Adrenal gland (tissue), 12 donors: ENCODE results near the gene TOX3. TPM values are rescaled to one million over a fixed set of nuclear protein-coding genes. Genes with fewer than 3 reads are reported as not detected.

Source experiments
- DNase-seq, 7 donors: peaks; one replicate each; pipeline ENCODE4 v3.0.0-alpha.2; 2019 to 2020
- H3K27ac ChIP-seq, 5 donors: fragments of 200-600 bp; sonication (generic) in 4 of 5; 1 replicate in 3 of 5; 2 replicates in 2 of 5; pipeline versions ENCODE4 v1.5.1 to v1.8.0; 2016 to 2020; ENCODE audit warnings: mild to moderate bottlenecking in 1 of 5
- H3K27me3 ChIP-seq: fragments of 200-600 bp; 2 replicates; pipeline ENCODE4 v1.8.0; 2021
- H3K36me3 ChIP-seq, 2 donors: fragments of 200-600 bp; replicated peaks in 1 of 2; 1 replicate in 1 of 2; 2 replicates in 1 of 2; pipeline versions ENCODE4 v1.5.1 to v1.8.0; 2018 to 2022
- H3K4me1 ChIP-seq, 2 donors: fragments of 200-600 bp; replicated peaks in 1 of 2; 1 replicate in 1 of 2; 2 replicates in 1 of 2; pipeline versions ENCODE4 v1.5.1 to v1.8.0; 2018 to 2021
- H3K4me3 ChIP-seq, 4 donors: fragments of 200-600 bp; sonication (generic) in 3 of 4; one replicate each; pipeline ENCODE4 v1.5.1; 2016 to 2018
- H3K9me3 ChIP-seq, 3 donors: fragments of 200-600 bp; sonication (generic) in 1 of 3; replicated peaks in 1 of 3; 1 replicate in 2 of 3; 2 replicates in 1 of 3; pipeline versions ENCODE4 v1.5.1 to v1.8.0; 2016 to 2021
- POLR2A ChIP-seq, 2 donors: fragments of 450-650 bp; IDR thresholded peaks; one replicate each; pipeline ENCODE4 v1.6.1; 2017; ENCODE audit warnings: antibody characterized with exemption in 2 of 2, mild to moderate bottlenecking in 2 of 2, moderate library complexity in 1 of 2
- WGBS, 4 donors: extraction: QIAGEN DNeasy Blood & Tissue Kit in 2 of 4; methylation state at CpG; one replicate each; pipeline versions ENCODE4 v1.1.5 to v1.1.7; 2013 to 2017; 5-methylcytosine and 5-hydroxymethylcytosine counted together
- intact Hi-C, 2 donors: fragments of 100-400 bp; cut with DNase I; formaldehyde crosslinking; loops; one replicate each; pipeline versions ENCODE4 v1.14.1 to v1.15.0; 2022 to 2023
- polyA plus RNA-seq, 3 donors: library from polyadenylated mRNA; stranded (reverse); fragments of 200-250 nt in 2 of 3; fragments of 350-450 nt in 1 of 3; fragmentation: Illumina TruSeq in 1 of 3; extraction: RNeasy Lipid Tissue Mini Kit (QIAGEN cat#74804) in 1 of 3; gene quantifications; one replicate each; pipeline ENCODE4 v1.2.3, GENCODE V29; 2013 to 2014
- total RNA-seq, 9 donors: library from RNA; depleted of rRNA in 4 of 9; stranded (reverse); fragments of >200 nt in 4 of 9; fragments of 120-200 nt in 1 of 9; fragmentation: NEBNext Ultra II Directional in 1 of 9; extraction: Animal tissue kit (Norgen Biotek cat#: 25700) in 1 of 9; gene quantifications; one replicate each; pipeline versions ENCODE4 v1.1.0 to v1.2.4, GENCODE V29; 2013 to 2023
- TF ChIP-seq, protein P1 (sequence below), 6 experiments: fragments of 450-650 bp in 4 of 6; fragments of 200-600 bp in 2 of 6; sonication (generic) in 1 of 6; IDR thresholded peaks; 1 replicate in 5 of 6; 2 replicates in 1 of 6; pipeline versions ENCODE4 v1.5.1 to v1.8.0; 2016 to 2021; ENCODE audit warnings: antibody characterized with exemption in 6 of 6, mild to moderate bottlenecking in 2 of 6, moderate library complexity in 1 of 6
- donor health status: healthy with polysubstance abuse.
- donor health status: Bipolar disorder and iron deficiency.
- donor health status: DM: yes; HTN: yes; CAD: no.
- donor health status: DM: no; HTN: no; CAD: no.
- donor health status: DM: no; HTN: no; CAD: no.
- donor health status: DM: yes; HTN: yes; CAD: no.

Gene TOX3
- total and polyA plus RNA-seq, 12 donors = 0.06 to 4.2 (median 1.2) TPM; not detected in 2

DNA sequence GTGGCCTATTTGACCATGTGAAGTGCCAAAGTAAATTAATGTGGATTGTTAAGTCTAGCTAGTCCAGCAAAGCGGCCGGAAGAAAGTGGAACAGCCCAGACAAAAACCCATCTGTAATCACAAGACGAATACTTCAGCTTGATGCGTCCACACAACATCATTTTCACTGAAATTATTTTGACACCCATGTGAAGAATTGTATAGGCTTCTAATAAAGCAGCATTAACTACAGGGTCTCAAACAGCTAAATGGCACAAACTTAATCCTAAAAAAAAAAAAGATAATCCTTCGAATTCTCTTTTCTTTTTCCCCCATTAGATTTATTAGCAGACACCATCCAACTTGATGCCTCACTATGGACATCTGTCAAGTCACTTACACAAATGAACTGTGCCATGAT, 73.8 kb downstream of the TOX3 start:
- intact Hi-C loops = no loop called here
- TF ChIP-seq, protein P1, sequence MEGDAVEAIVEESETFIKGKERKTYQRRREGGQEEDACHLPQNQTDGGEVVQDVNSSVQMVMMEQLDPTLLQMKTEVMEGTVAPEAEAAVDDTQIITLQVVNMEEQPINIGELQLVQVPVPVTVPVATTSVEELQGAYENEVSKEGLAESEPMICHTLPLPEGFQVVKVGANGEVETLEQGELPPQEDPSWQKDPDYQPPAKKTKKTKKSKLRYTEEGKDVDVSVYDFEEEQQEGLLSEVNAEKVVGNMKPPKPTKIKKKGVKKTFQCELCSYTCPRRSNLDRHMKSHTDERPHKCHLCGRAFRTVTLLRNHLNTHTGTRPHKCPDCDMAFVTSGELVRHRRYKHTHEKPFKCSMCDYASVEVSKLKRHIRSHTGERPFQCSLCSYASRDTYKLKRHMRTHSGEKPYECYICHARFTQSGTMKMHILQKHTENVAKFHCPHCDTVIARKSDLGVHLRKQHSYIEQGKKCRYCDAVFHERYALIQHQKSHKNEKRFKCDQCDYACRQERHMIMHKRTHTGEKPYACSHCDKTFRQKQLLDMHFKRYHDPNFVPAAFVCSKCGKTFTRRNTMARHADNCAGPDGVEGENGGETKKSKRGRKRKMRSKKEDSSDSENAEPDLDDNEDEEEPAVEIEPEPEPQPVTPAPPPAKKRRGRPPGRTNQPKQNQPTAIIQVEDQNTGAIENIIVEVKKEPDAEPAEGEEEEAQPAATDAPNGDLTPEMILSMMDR (IDR thresholded peaks at IDR 0.05) = no peak
- no peak for TF ChIP-seq POLR2A (IDR thresholded peaks at IDR 0.05)
- Histone ChIP-seq H3K9me3 (no peaks in the 10 kb centered on the region), H3K4me1 (no peaks in the 10 kb centered on the region), H3K36me3 (no peaks in the 10 kb centered on the region), H3K27me3 (no peaks in the 10 kb centered on the region), H3K27ac (no peak overlapping the region), H3K4me3 (no peak overlapping the region)
- 61 to 89% (median 84%) methylated on average over 5 of the region's 5 CpGs for WGBS, 4 donors
- no peak for DNase-seq

DNA sequence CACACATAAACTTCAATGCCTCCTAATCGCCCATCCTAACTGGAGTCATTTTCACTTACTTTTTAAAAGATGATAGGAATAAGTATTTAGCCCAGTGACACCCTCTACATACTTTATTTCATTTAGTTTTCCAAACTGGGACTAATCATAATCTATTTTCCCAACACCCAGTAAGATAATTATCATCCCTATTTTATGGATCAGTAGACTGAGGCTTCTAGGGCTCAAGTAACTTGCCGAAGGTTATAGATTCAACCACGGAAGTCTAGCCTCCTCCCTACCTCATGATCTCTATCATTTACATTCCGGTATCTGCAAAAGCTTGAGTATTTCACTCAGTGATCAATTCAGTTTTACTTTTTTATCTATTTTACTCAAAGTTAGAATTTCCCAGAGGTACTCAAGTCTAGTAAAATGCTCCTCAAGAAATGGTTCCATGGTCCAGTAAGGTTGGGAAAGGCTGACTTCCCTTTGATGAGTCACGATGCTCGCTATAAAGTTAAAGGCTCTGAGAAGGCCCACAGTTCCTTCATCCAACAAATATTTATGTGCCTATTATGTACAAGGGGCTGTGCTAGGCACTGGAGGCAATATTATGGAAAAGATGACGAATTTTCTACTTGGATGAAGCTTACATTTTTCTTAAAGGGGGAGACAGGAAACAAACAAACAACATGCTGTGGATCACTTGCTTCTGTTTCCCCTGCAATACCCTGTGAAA, 75.1 kb downstream of the TOX3 start:
- Histone ChIP-seq H3K36me3 (no peaks in the 10 kb centered on the region), H3K27me3 (no peaks in the 10 kb centered on the region), H3K9me3 (no peaks in the 10 kb centered on the region), H3K27ac (no peak overlapping the region), H3K4me1 (no peaks in the 10 kb centered on the region), H3K4me3 (no peak overlapping the region)
- 71 to 79% (median 73%) methylated on average over 7 of the region's 7 CpGs for WGBS, 4 donors
- TF ChIP-seq, protein P1 (IDR thresholded peaks at IDR 0.05) = no peak
- TF ChIP-seq POLR2A (IDR thresholded peaks at IDR 0.05) = no peak
- intact Hi-C loops = no loop called here
- no peak for DNase-seq

DNA sequence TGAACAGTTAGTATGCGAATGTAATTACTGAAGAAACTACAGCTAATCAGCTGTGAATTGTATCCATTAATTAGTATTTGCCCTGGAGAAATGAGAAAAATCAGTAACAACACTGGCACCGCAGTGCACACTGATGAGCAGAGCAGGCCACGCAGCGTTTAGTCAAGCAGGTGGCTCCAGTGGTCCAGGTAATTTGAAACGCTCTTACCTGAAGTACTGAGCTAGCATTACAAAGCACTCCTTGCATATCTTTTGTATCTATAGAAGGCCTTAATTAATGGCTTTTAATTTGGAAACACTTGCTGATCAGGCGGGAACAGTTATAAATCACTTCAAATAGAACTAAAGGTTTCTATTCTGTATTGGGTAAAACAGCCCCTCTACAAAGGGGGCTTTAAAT, 76.4 kb downstream of the TOX3 start:
- intact Hi-C loops = no loop called here
- no peaks in the 10 kb centered on the region for H3K36me3 ChIP-seq
- no peaks in the 10 kb centered on the region for H3K9me3 ChIP-seq
- 63 to 83% (median 74%) methylated on average over 6 of the region's 6 CpGs for WGBS, 4 donors
- DNase-seq = no peak
- TF ChIP-seq, protein P1 (IDR thresholded peaks at IDR 0.05) = no peak
- TF ChIP-seq POLR2A (IDR thresholded peaks at IDR 0.05) = no peak
- H3K4me1 ChIP-seq = no peaks in the 10 kb centered on the region
- H3K27ac ChIP-seq = no peak overlapping the region
- H3K27me3 ChIP-seq = no peaks in the 10 kb centered on the region
- H3K4me3 ChIP-seq = no peak overlapping the region

DNA sequence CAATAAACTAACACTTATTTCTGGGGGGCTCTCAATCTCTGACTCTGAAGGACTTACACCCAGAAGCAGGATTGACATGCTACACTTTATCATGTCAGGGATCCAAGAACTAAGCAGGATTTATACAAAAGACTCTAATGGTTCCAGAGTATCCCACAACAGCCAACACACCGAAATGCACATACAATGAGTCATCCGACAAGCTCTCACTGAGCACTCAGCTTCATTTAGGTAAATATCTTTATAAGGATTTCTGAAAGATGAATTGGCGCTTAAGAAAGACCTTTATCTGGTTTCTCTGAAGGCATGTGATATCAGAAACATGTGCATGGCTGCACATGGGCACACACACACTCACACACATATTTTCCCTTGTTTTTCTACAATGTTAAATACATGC, 77.2 kb downstream of the TOX3 start:
- TF ChIP-seq, protein P1 (IDR thresholded peaks at IDR 0.05) = no peak
- TF ChIP-seq POLR2A (IDR thresholded peaks at IDR 0.05) = no peak
- WGBS, 4 donors = 66 to 78% (median 72%) methylated on average over 3 of the region's 3 CpGs
- H3K9me3 ChIP-seq = no peaks in the 10 kb centered on the region
- no peak overlapping the region for H3K27ac ChIP-seq
- no peak for DNase-seq
- intact Hi-C loops = no loop called here
- no peaks in the 10 kb centered on the region for H3K4me1 ChIP-seq
- H3K36me3 ChIP-seq = no peaks in the 10 kb centered on the region
- no peaks in the 10 kb centered on the region for H3K27me3 ChIP-seq
- H3K4me3 ChIP-seq = no peak overlapping the region
